Epithelial cell of esophagus (primary cell): ENCODE results near the gene FAM78A.

Source experiments
- DNase-seq: peaks from one replicate; pipeline ENCODE4 v3.0.0; 2010; ENCODE audit warnings: low read depth
- H3K4me3 ChIP-seq: 2 replicates; pipeline ENCODE4 v1.5.1; 2011; ENCODE audit warnings: mild to moderate bottlenecking, low read length, control low read depth
- CTCF ChIP-seq: IDR thresholded peaks from 2 replicates; pipeline ENCODE4 v1.5.1; 2011; ENCODE audit warnings: low read depth, mild to moderate bottlenecking, low read length, control low read depth, inconsistent platforms; ENCODE audit not compliant: insufficient read depth; ENCODE audit errors: missing control alignments

FAM78A gene

DNA sequence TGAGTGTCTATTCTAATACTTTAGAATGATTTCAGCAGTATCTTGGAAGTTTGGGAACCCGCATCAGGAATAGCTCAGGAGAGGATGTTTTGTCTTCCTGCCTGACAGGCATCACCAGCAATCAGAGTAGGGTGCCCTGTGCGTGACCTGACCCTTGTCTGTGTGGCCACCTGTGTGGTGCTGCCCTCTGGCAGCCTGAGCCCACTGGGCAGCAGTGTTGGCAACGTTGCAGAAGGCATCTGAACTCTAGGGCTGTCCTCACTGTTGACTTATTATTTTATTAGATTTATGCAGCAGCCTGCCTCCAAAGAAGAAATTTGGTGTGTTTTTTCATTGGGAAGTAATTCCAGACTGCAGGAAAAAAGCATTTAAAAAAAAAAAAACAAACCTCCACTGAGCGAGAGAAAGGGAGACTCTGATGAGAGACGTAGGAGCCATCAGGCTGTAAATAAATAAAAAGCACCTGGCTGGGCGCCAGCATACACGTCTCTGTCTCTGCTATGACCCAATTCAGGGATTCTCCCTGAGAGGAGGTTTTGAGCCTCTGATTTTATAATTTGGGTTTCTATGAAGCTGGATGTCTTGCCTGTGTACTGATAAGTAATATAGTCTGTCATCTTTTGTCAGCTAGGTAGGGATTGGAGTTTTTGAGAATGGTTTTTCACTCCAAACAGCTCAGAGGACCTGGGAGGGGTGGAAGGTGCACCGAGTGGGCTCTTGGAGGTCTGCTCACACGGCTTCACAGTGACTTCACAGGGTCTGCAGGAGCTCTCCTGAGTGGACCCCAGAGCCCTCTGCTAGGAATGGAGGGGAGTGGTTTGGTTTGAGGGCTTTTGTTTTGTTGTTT is 49.0 kb downstream of the FAM78A start:
- no peak overlapping the region for H3K4me3 ChIP-seq
- no peak for TF ChIP-seq CTCF
- no peak for DNase-seq

- TF ChIP-seq CTCF: no peak
- DNase-seq: no peak
Observed at GRCh38 chr9:131226226-131226625, 50.1 kb downstream of the FAM78A start.

GRCh38 chr9:131222460-131222859 is 53.9 kb downstream of the FAM78A start:
- no peak for TF ChIP-seq CTCF
- no peak for DNase-seq
- H3K4me3 ChIP-seq: no peak overlapping the region

More at GRCh38 chr9:131226226-131226625, 50.1 kb downstream of the FAM78A start:
- no peak overlapping the region for H3K4me3 ChIP-seq

DNA sequence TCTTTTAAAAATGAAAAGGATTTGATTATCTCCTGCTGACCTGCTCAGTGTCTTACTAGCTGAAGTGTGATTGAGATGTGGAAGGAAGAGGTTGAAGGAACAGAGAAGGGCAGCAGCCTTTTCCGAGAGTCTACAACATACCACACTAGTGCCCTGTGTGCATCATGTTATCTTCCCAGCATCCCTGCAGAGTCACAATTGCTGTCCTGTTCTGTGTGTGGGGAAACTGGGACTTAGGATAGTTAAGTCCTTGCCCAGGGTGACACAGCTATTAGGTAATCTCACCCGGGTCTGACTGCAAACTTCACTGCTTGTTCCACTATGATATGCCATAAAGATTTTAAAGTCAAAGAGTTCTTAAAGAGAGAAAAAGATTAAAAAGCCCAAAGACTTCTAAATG is 55.8 kb downstream of the FAM78A start:
- TF ChIP-seq CTCF: no peak
- H3K4me3 ChIP-seq: no peak overlapping the region
- no peak for DNase-seq

DNA sequence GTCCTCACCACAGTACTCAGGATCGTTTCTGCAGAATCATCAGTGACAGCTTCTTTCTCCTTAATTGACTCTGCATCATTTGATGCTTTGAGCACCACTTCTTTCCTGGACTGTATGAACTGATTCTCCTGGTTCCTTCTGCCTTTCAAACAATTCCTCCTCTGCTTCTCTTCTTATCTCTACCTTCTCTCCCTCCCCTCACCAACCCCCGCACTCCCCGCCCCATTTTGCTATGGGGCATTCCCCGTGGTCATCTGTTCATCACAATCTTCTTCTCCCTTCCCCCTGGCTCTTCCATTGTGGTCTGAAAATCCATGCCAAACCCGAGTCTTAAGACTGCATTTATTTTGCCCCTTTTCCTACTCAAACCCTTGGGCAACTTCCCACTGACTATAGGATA is 57.9 kb downstream of the FAM78A start:
- H3K4me3 ChIP-seq: no peak overlapping the region
- DNase-seq: no peak
- no peak for TF ChIP-seq CTCF

- no peak for DNase-seq
- no peak for TF ChIP-seq CTCF
Observed at GRCh38 chr9:131217331-131218031, 58.8 kb downstream of the FAM78A start.

GRCh38 chr9:131216806-131217205 is 59.5 kb downstream of the FAM78A start:
- H3K4me3 ChIP-seq: no peak overlapping the region
- no peak for TF ChIP-seq CTCF
- DNase-seq: no peak

More at GRCh38 chr9:131217331-131218031, 58.8 kb downstream of the FAM78A start:
- no peak overlapping the region for H3K4me3 ChIP-seq
